VCaP (cell line): ENCODE results near the gene ARHGEF4.

Source experiments
- H3K27ac ChIP-seq: fragments of 450-650 bp; 2 replicates; pipeline ENCODE4 v1.5.1; 2017
- TF ChIP-seq, protein P1 (sequence below): fragments of 450-650 bp; conservative IDR thresholded peaks from 2 replicates; pipeline ENCODE4 v1.5.1; 2017; ENCODE audit warnings: mild to moderate bottlenecking, moderate library complexity

The ARHGEF4 gene

DNA sequence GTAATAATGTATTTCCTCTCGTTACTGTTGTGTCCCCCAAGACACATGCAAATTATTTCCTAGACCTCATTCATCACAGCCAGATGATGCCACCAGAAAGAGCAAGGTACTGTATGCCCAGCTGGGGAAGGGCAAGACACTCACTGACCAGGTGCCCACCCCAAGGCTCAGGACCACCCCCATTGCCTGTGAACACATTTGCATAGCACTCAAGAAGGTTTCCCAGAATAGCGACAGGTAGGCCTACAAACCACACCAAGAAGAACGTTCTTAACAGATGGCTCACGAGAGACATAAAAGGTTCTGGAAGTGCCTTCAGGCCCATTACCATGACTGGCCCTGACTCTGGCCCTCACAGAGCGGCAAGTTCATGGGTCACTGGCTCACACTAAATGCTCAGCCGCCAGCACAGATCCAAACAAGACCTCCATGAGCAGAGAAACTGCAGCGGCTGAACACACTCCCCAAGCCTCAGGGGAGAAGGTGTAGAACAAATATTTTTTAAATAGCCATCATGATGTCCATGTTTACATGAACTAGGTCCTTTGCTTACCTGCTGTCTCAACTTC is 212.5 kb downstream of the ARHGEF4 start:
- TF ChIP-seq, protein P1, sequence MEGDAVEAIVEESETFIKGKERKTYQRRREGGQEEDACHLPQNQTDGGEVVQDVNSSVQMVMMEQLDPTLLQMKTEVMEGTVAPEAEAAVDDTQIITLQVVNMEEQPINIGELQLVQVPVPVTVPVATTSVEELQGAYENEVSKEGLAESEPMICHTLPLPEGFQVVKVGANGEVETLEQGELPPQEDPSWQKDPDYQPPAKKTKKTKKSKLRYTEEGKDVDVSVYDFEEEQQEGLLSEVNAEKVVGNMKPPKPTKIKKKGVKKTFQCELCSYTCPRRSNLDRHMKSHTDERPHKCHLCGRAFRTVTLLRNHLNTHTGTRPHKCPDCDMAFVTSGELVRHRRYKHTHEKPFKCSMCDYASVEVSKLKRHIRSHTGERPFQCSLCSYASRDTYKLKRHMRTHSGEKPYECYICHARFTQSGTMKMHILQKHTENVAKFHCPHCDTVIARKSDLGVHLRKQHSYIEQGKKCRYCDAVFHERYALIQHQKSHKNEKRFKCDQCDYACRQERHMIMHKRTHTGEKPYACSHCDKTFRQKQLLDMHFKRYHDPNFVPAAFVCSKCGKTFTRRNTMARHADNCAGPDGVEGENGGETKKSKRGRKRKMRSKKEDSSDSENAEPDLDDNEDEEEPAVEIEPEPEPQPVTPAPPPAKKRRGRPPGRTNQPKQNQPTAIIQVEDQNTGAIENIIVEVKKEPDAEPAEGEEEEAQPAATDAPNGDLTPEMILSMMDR: no peak
- no peak overlapping the region for H3K27ac ChIP-seq

DNA sequence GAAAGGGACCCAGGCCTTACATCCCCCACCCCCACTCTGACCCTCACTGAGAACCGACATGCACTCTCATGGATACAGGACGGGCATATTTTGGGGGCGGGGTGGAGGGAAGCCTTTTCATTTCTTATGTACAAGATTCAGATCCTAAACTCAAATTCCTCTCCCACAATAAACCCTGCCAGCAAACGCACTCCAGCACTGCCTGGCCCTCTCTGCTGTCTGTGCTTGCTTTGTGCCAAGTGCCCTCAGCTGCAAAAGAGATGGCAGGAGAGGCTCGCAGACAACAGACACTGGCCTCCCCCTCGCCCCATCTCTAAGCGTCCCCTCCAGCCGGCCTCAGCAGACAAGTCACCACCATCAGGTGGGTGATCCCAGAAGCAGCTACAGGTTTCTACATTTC is 214.2 kb downstream of the ARHGEF4 start:
- TF ChIP-seq, protein P1: no peak
- H3K27ac ChIP-seq: no peak overlapping the region

DNA sequence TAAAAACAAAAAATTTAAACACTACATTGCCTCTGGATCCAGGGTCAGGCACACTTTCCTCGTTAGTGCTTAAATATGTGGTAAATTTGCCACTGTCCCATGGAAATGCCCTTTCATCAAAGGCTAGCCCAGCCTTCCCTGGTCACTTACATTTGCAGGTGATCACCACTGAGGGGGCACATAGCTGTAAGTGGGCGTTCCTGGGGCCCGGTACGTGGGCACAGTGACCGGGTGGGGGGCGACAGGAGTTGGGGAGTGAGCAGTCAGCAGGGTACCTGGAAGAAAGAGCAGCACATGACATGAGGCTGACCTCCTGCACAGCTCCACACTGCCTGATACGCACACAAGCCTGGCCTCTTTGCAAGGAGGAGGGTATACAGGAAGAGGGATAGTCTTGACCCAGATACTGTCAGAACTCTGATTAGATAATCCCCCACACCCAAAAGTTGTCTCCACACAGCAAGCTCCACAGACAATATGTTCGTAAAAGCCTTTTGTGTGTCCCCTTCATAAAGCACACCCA is 216.1 kb downstream of the ARHGEF4 start:
- TF ChIP-seq, protein P1: no peak
- peak overlapping the region; percentile 14; the same call in 1 of the 2 replicates for H3K27ac ChIP-seq

DNA sequence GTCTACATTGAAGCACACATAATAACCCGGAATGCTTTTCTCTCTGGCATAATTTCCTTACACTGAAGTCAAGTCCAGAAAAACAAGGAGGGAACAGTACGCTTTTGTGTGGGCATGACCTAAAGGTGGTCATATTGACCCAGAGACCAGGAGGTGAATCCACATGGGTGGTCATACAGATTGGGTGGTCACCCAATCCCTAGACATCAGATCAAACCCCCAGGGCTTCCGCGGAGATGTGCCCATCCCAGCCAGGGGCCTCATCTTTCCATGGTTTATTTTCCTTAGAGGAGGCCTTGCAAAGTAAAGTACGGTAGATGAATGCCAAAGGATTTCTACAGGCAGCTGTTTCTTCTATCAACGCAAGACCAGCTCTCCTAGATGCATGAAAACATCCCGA is 217.8 kb downstream of the ARHGEF4 start:
- no peak overlapping the region for H3K27ac ChIP-seq
- TF ChIP-seq, protein P1: no peak

DNA sequence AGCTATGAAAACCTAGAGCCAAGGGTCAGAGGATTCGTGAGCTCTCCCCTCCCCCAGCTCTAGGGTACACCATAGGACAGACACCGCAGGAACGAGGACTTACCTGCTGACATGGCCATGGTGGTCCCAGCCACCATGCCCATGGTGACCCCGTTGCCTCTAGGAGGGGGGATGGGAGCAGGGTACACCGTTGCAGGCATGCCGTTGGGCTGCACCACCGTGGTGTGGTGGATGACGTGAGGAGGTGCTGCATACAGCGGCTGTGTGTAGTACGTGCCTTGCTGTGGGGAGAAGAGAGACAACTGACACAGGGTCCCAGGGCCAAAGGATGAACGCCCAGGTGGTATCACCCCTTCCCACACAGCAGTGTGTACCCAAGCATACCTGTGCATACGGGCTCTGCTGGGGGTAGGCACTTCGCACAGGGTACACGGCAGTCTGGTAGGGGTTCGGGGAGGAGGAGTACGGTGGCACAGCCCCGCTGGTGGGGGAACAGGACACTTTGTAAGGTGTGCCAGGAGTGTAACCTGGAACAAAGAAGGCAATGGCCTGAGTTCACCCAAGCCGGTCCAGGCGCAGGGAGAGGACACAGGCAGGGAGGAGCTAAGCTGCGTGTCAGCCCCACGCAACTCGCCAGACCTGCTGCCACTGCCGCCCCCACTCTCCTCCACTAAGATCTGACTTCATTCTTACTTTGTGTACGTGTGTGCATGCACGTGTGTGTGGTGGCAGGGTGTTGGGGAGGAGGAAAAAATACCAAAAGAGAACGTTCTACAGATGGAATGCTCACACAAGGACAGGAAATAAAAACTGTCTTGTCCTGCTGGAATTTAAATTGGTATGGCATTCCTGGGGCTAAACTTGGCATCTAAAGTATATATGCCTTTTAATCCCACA is 218.7 kb downstream of the ARHGEF4 start:
- no peak overlapping the region for H3K27ac ChIP-seq
- TF ChIP-seq, protein P1: no peak

DNA sequence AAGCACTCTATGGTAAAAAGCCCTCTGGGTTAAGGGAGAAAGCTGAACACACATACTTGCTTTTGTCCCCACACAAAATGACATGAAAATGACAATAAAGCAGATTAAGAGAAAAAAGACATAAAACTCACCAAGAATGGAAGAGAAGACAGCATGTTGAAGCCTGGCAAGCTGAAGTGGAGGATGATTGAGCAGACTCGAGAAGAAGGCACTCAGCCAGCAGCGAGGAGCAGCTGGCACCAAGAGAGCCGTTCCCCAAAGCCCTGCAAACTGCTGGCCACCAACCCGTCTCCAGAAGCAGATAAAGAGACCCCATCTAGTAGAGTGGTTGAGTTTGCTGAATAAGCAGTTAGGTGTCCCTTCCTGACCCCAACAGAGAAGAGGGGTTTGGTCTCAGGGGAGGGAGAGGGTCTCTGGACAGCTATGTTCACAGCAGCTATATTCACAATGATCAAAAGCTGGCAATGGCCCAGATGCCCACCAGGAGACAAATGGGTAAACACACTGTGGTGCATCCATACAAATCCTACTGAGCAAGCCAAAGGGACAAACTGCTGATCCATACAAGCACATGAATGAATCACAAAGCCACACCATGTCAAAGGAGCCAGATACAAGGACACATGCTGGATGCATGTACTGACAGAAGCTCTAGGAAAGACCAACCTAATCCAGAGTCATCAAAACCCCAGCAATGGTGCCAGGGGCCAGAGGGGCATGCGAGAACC is 219.7 kb downstream of the ARHGEF4 start:
- TF ChIP-seq, protein P1: no peak
- no peak overlapping the region for H3K27ac ChIP-seq

DNA sequence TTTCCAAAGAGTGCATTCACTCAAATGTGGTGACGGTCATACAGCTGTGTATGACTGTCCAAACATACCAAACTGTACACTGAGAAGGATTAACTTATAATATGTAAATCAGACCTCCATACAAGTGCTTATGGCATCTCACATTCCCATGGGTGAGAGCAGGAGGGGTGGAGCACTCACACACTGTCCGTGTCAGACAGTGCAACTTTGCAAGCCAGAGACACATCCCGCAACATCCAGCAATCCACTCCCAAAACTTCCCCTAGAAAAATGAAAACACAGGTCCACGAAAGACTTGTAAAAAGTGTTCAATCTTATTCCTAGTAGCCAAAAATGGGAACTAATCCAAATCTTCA is 220.2 kb downstream of the ARHGEF4 start:
- H3K27ac ChIP-seq: no peak overlapping the region
- TF ChIP-seq, protein P1: no peak
